Measurements from ENCODE around the gene SLC22A12.
A peak's percentile ranks its signal among the peaks of the same experiment; 100 is the strongest.

Gene SLC22A12

GRCh38 chr11:64638018-64638665 is 47.1 kb downstream of the SLC22A12 start:
- peaks cover 58% of the 10 kb centered on the region for H3K27me3 ChIP-seq (ENCODE audit: control insufficient read depth, insufficient read depth, low read length)
- peaks cover 9% of the 10 kb centered on the region for H3K4me1 ChIP-seq (ENCODE audit: control insufficient read depth, insufficient read depth, low read length)
- peak overlapping the region; percentile 59 for H3K4me3 ChIP-seq (ENCODE audit: low read depth, low read length)
- H3K36me3 ChIP-seq (ENCODE audit: control insufficient read depth, insufficient read depth, low read length): peaks cover 3% of the 10 kb centered on the region
- H3K9me3 ChIP-seq (ENCODE audit: control insufficient read depth, insufficient read depth, low read length): no peaks in the 10 kb centered on the region
- no peak overlapping the region for H3K9ac ChIP-seq (ENCODE audit: low read depth, low read length)

- H3K36me3 ChIP-seq (ENCODE audit: control insufficient read depth, insufficient read depth, low read length): peaks cover 3% of the 10 kb centered on the region
- peaks cover 59% of the 10 kb centered on the region for H3K27me3 ChIP-seq (ENCODE audit: control insufficient read depth, insufficient read depth, low read length)
- H3K9ac ChIP-seq (ENCODE audit: low read depth, low read length): no peak overlapping the region
- H3K9me3 ChIP-seq (ENCODE audit: control insufficient read depth, insufficient read depth, low read length): no peaks in the 10 kb centered on the region
- H3K4me1 ChIP-seq (ENCODE audit: control insufficient read depth, insufficient read depth, low read length): peaks cover 9% of the 10 kb centered on the region
- H3K4me3 ChIP-seq (ENCODE audit: low read depth, low read length): no peak overlapping the region
These were observed 47.8 kb downstream of the SLC22A12 start for GRCh38 chr11:64638829-64639228.

- no peak overlapping the region for H3K9ac ChIP-seq (ENCODE audit: low read depth, low read length)
- peaks cover 16% of the 10 kb centered on the region for H3K4me1 ChIP-seq (ENCODE audit: control insufficient read depth, insufficient read depth, low read length)
- no peak overlapping the region for H3K4me3 ChIP-seq (ENCODE audit: low read depth, low read length)
- H3K36me3 ChIP-seq (ENCODE audit: control insufficient read depth, insufficient read depth, low read length): no peaks in the 10 kb centered on the region
- peaks cover 68% of the 10 kb centered on the region for H3K27me3 ChIP-seq (ENCODE audit: control insufficient read depth, insufficient read depth, low read length)
- no peaks in the 10 kb centered on the region for H3K9me3 ChIP-seq (ENCODE audit: control insufficient read depth, insufficient read depth, low read length)
These were observed 48.9 kb downstream of the SLC22A12 start for GRCh38 chr11:64639885-64640284.

GRCh38 chr11:64641596-64642417 is 50.8 kb downstream of the SLC22A12 start:
- H3K27me3 ChIP-seq (ENCODE audit: control insufficient read depth, insufficient read depth, low read length): peaks cover 82% of the 10 kb centered on the region
- peak overlapping the region; percentile 45 for H3K4me3 ChIP-seq (ENCODE audit: low read depth, low read length)
- no peaks in the 10 kb centered on the region for H3K36me3 ChIP-seq (ENCODE audit: control insufficient read depth, insufficient read depth, low read length)
- H3K4me1 ChIP-seq (ENCODE audit: control insufficient read depth, insufficient read depth, low read length): peaks cover 15% of the 10 kb centered on the region
- H3K9me3 ChIP-seq (ENCODE audit: control insufficient read depth, insufficient read depth, low read length): no peaks in the 10 kb centered on the region
- H3K9ac ChIP-seq (ENCODE audit: low read depth, low read length): no peak overlapping the region

GRCh38 chr11:64642418-64642735 is 51.4 kb downstream of the SLC22A12 start:
- Histone ChIP-seq H3K9ac (ENCODE audit: low read depth, low read length) (no peak overlapping the region), H3K4me3 (ENCODE audit: low read depth, low read length) (peak overlapping the region; percentile 45), H3K36me3 (ENCODE audit: control insufficient read depth, insufficient read depth, low read length) (no peaks in the 10 kb centered on the region), H3K27me3 (ENCODE audit: control insufficient read depth, insufficient read depth, low read length) (peaks cover 82% of the 10 kb centered on the region), H3K4me1 (ENCODE audit: control insufficient read depth, insufficient read depth, low read length) (peaks cover 15% of the 10 kb centered on the region), H3K9me3 (ENCODE audit: control insufficient read depth, insufficient read depth, low read length) (no peaks in the 10 kb centered on the region)

GRCh38 chr11:64642871-64643255 is 51.8 kb downstream of the SLC22A12 start:
- H3K27me3 ChIP-seq (ENCODE audit: control insufficient read depth, insufficient read depth, low read length): peaks cover 77% of the 10 kb centered on the region
- H3K9ac ChIP-seq (ENCODE audit: low read depth, low read length): no peak overlapping the region
- no peaks in the 10 kb centered on the region for H3K36me3 ChIP-seq (ENCODE audit: control insufficient read depth, insufficient read depth, low read length)
- H3K4me1 ChIP-seq (ENCODE audit: control insufficient read depth, insufficient read depth, low read length): peaks cover 15% of the 10 kb centered on the region
- no peaks in the 10 kb centered on the region for H3K9me3 ChIP-seq (ENCODE audit: control insufficient read depth, insufficient read depth, low read length)
- H3K4me3 ChIP-seq (ENCODE audit: low read depth, low read length): peak overlapping the region; percentile 58

- peak overlapping the region; percentile 8 for H3K9ac ChIP-seq (ENCODE audit: low read depth, low read length)
- peak overlapping the region; percentile 77 for H3K4me3 ChIP-seq (ENCODE audit: low read depth, low read length)
- H3K4me1 ChIP-seq (ENCODE audit: control insufficient read depth, insufficient read depth, low read length): peaks cover 15% of the 10 kb centered on the region
- no peaks in the 10 kb centered on the region for H3K36me3 ChIP-seq (ENCODE audit: control insufficient read depth, insufficient read depth, low read length)
- peaks cover 76% of the 10 kb centered on the region for H3K27me3 ChIP-seq (ENCODE audit: control insufficient read depth, insufficient read depth, low read length)
- no peaks in the 10 kb centered on the region for H3K9me3 ChIP-seq (ENCODE audit: control insufficient read depth, insufficient read depth, low read length)
These were observed 52.3 kb downstream of the SLC22A12 start for GRCh38 chr11:64643256-64643881.

- H3K9me3 ChIP-seq (ENCODE audit: control insufficient read depth, insufficient read depth, low read length): no peaks in the 10 kb centered on the region
- peaks cover 69% of the 10 kb centered on the region for H3K27me3 ChIP-seq (ENCODE audit: control insufficient read depth, insufficient read depth, low read length)
These were observed 53.1 kb downstream of the SLC22A12 start for GRCh38 chr11:64643920-64644646.

GRCh38 chr11:64644647-64645275 is 53.7 kb downstream of the SLC22A12 start:
- Histone ChIP-seq H3K4me1 (ENCODE audit: control insufficient read depth, insufficient read depth, low read length) (peaks cover 16% of the 10 kb centered on the region), H3K27me3 (ENCODE audit: control insufficient read depth, insufficient read depth, low read length) (peaks cover 62% of the 10 kb centered on the region), H3K9ac (ENCODE audit: low read depth, low read length) (no peak overlapping the region), H3K9me3 (ENCODE audit: control insufficient read depth, insufficient read depth, low read length) (no peaks in the 10 kb centered on the region), H3K36me3 (ENCODE audit: control insufficient read depth, insufficient read depth, low read length) (no peaks in the 10 kb centered on the region), H3K4me3 (ENCODE audit: low read depth, low read length) (peak overlapping the region; percentile 77)

More at GRCh38 chr11:64643920-64644646, 53.1 kb downstream of the SLC22A12 start:
- no peaks in the 10 kb centered on the region for H3K36me3 ChIP-seq (ENCODE audit: control insufficient read depth, insufficient read depth, low read length)
- H3K4me3 ChIP-seq (ENCODE audit: low read depth, low read length): peak overlapping the region; percentile 77
- H3K4me1 ChIP-seq (ENCODE audit: control insufficient read depth, insufficient read depth, low read length): peaks cover 14% of the 10 kb centered on the region
- peak overlapping the region; percentile 8 for H3K9ac ChIP-seq (ENCODE audit: low read depth, low read length)

GRCh38 chr11:64647019-64647779 is 56.2 kb downstream of the SLC22A12 start:
- Histone ChIP-seq H3K9ac (ENCODE audit: low read depth, low read length) (no peak overlapping the region), H3K4me1 (ENCODE audit: control insufficient read depth, insufficient read depth, low read length) (peaks cover 13% of the 10 kb centered on the region), H3K9me3 (ENCODE audit: control insufficient read depth, insufficient read depth, low read length) (no peaks in the 10 kb centered on the region), H3K27me3 (ENCODE audit: control insufficient read depth, insufficient read depth, low read length) (peaks cover 38% of the 10 kb centered on the region), H3K36me3 (ENCODE audit: control insufficient read depth, insufficient read depth, low read length) (no peaks in the 10 kb centered on the region), H3K4me3 (ENCODE audit: low read depth, low read length) (no peak overlapping the region)
